GM10248 (cell line): Measurements from ENCODE around the gene PYGO2.

Source experiments
- CTCF ChIA-PET: fragments of 300-600 bp; sonication (Branson Sonifier 250); formaldehyde crosslinking; extraction: SDS; loops from one replicate; lab custom pipeline; 2021; ENCODE audit warnings: antibody characterized with exemption; lab: Yijun Ruan, JAX
- POLR2A ChIA-PET: fragments of 350-650 bp; sonication (Branson Sonifier 250); formaldehyde crosslinking; extraction: SDS; loops from one replicate; lab custom pipeline; 2020; ENCODE audit warnings: antibody characterized with exemption; lab: Yijun Ruan, JAX
- DNase-seq: peaks from one replicate; pipeline ENCODE4 v3.0.0; 2012; ENCODE audit errors: extremely low spot score
- TF ChIP-seq, protein P1 (sequence below): IDR thresholded peaks from 2 replicates; pipeline ENCODE4 v1.5.1; 2012; ENCODE audit warnings: mild to moderate bottlenecking, low read depth; ENCODE audit errors: extremely low read depth, missing control alignments, control extremely low read depth

Gene PYGO2

DNA sequence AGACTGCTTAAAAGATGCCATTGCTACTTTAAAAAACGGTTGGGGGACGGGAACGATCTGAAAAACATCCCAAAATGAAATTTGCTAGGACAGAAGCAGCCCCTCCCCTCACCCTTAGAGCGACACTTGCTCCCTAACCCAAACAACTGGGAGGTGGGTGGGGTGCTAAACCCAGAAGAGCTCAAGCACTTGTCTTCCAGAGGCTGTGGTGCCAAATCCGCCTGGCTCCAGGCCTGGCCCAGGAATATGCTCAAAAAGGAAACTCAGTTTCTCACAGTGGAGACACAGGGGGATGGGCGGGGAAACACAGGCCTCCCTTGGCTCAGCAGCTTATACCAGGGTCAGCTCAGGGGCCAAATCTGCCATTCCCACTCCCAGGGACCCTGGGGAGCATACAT, 5.0 kb downstream of the PYGO2 start:
- TF ChIP-seq, protein P1, sequence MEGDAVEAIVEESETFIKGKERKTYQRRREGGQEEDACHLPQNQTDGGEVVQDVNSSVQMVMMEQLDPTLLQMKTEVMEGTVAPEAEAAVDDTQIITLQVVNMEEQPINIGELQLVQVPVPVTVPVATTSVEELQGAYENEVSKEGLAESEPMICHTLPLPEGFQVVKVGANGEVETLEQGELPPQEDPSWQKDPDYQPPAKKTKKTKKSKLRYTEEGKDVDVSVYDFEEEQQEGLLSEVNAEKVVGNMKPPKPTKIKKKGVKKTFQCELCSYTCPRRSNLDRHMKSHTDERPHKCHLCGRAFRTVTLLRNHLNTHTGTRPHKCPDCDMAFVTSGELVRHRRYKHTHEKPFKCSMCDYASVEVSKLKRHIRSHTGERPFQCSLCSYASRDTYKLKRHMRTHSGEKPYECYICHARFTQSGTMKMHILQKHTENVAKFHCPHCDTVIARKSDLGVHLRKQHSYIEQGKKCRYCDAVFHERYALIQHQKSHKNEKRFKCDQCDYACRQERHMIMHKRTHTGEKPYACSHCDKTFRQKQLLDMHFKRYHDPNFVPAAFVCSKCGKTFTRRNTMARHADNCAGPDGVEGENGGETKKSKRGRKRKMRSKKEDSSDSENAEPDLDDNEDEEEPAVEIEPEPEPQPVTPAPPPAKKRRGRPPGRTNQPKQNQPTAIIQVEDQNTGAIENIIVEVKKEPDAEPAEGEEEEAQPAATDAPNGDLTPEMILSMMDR = no peak
- CTCF ChIA-PET = interaction anchor here (1.1 to 5.2 kb wide), 9 partner anchors 13 to 129 kb away, joined by 3 to 22 read pairs (median 6); partner anchors contain the start of genes FLAD1 and SHC1
- POLR2A ChIA-PET = no interaction called here
- DNase-seq = no peak

DNA sequence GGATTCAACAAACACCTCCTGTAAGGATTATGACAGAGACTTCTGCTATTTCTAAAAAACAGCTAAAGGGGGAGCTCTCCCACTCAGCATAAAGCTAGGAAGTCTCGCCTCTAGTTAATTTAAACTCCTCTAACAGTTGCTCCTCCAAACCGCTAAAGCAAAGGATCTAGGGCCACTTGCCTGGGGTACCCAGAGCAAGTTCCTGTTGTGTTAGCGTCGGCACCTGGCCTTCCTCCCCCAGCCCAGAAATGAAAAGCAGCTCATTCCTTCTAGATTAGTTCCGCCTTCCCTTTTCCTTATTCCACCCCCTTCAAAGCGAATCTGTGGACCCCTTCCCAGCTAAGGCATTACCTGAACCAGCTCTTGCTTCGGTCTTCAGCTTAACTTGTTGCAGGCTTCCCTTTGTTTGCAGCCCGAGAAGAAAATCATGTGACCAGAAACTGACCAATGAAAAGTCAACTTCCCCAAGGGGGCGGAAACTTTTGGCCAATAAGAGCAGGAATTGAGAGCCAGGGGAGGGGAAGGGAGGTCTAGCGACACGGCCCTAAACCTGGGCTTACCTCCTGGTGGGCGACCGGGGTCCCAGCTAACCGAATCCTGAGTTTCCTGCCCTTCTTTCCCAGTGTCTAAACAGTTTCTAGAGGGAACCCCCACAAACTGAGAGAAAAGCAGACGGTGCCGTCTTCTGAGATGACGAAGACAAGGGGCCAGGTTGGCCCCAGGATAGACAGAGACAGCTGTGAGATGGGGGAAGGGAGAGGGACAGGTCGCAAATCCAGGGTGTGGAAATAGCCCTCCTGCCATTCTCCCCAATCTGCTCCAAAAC, 5.7 kb downstream of the PYGO2 start, which contains the start of gene PBXIP1:
TSS of gene PBXIP1 (minus strand) at position 382 of the 826 bp plus-strand sequence. CDS start 2,378 bp downstream, outside the sequence.
- ChIA-PET CTCF (interaction anchor here (0.7 to 5.2 kb wide), 16 partner anchors 9 to 129 kb away, joined by 3 to 22 read pairs (median 6); partner anchors contain the start of genes FLAD1 and SHC1), POLR2A (interaction anchor here (1.0 to 1.4 kb wide), 3 partner anchors 12 to 396 kb away, joined by 3 to 10 read pairs (median 3); no protein-coding TSS in a partner anchor)
- TF ChIP-seq, protein P1 = peak; percentile 24
- DNase-seq = peak; percentile 92

DNA sequence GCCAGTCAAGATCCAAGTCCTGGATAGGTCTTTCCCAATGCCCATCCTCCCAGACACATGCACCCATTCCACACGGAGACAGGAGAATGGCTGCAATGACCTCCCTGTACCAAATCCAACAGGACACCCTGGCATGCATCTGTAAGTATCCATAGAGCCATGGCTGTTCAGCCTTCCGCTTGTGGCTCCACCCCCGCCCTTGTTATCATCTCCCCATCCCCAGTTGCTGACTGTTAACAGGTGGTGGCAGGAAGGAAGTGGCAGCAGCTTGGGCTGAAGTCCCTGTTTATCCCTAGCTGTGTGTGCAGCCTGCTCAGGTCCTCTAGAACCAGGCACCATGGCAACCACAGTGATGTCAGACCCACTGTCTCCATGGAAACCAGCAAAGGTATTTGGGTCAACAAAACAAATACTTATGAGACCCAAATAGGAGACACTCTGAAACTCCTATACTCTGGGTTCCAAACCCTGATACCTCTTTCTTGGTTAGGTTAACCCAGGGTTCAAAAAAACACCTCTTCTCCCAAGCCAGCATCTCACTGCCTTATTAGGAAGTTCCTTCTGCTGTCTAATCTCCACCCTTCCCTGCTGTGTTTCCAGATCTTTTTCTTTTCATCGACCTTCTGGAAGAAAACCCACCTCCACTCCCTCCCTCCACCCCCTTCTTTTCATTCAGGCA, 6.4 kb downstream of the PYGO2 start:
- TF ChIP-seq, protein P1 = no peak
- POLR2A ChIA-PET = interaction anchor here (1.0 to 1.4 kb wide), 3 partner anchors 11 to 395 kb away, joined by 3 to 10 read pairs (median 3); no protein-coding TSS in a partner anchor
- DNase-seq = peak; percentile 69
- CTCF ChIA-PET = interaction anchor here (0.7 to 5.2 kb wide), 17 partner anchors 10 to 285 kb away, joined by 3 to 22 read pairs (median 5); partner anchors contain the start of genes FLAD1 and SHC1

DNA sequence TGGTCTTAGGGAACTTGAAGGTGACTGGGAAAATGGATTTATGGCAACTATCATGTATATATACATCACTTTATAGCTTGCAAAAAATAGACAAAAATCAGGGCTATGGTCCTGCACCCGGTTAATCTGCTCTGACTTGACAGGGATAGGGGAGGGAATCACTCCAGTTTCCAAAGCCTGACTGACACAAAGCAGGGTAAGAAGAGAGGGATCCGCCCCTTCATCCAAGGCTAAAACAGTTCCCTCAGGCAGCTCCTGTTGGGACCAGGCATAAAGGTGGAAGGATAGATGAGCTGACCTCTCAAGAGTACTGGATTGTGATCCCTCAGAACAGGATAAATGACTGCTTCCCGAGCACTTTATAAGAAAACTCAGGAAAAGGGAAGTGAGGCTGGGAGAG, 7.0 kb downstream of the PYGO2 start:
- TF ChIP-seq, protein P1 = no peak
- ChIA-PET POLR2A (interaction anchor here (1.0 to 1.4 kb wide), 3 partner anchors 10 to 395 kb away, joined by 3 to 10 read pairs (median 3); no protein-coding TSS in a partner anchor), CTCF (interaction anchor here (0.8 to 5.2 kb wide), 11 partner anchors 15 to 285 kb away, joined by 3 to 22 read pairs (median 5); partner anchors contain the start of genes FLAD1 and SHC1)
- no peak for DNase-seq

GRCh38 chr1:154953611-154954038, 8.0 kb downstream of the PYGO2 start:
- CTCF ChIA-PET = interaction anchor here (1.1 to 5.2 kb wide), 5 partner anchors 20 to 64 kb away, joined by 3 to 22 read pairs (median 4); no protein-coding TSS in a partner anchor
- TF ChIP-seq, protein P1 = no peak
- DNase-seq = no peak
- POLR2A ChIA-PET = interaction anchor here (1.1 to 2.7 kb wide), 2 partner anchors 9 to 17 kb away, joined by 5 to 9 read pairs; partner anchors contain the start of gene PMVK
